Stimulated activated naive CD4-positive, alpha-beta T cell (primary cell): ENCODE measurements around the gene PRSS22.

ENCODE experiments used
- DNase-seq, 6 experiments: peaks; one replicate each; lab custom pipeline; 2025; lab: John Stamatoyannopoulos, UW

The PRSS22 gene

GRCh38 chr16:2816751-2817339 lies 41.1 kb downstream of the PRSS22 start, which contains the start of gene PRSS21:
Gene PRSS21 (plus strand): TSS chr16:2817237. CDS start chr16:2817269, 32 bp downstream.
- peak in 3 of 6 experiments; percentile 16 to 40 (median 27) for DNase-seq

- no peak for DNase-seq
Measured at GRCh38 chr16:2815299-2815771, 42.6 kb downstream of the PRSS22 start.

GRCh38 chr16:2814551-2815298 lies 43.2 kb downstream of the PRSS22 start:
- no peak for DNase-seq

GRCh38 chr16:2813771-2814221 lies 44.2 kb downstream of the PRSS22 start:
- no peak for DNase-seq

GRCh38 chr16:2811703-2812471 lies 46.1 kb downstream of the PRSS22 start:
- DNase-seq: no peak

- DNase-seq: no peak
Measured at GRCh38 chr16:2810651-2811050, 47.3 kb downstream of the PRSS22 start.

- DNase-seq: no peak
Measured at GRCh38 chr16:2809149-2809760, 48.7 kb downstream of the PRSS22 start.

- no peak for DNase-seq
Measured at GRCh38 chr16:2808181-2808580, 49.8 kb downstream of the PRSS22 start.

GRCh38 chr16:2806286-2806685 lies 51.7 kb downstream of the PRSS22 start:
- DNase-seq: no peak

- no peak for DNase-seq
Measured at GRCh38 chr16:2804728-2805127, 53.2 kb downstream of the PRSS22 start.

- no peak for DNase-seq
Measured at GRCh38 chr16:2803545-2804195, 54.3 kb downstream of the PRSS22 start.
